PC-3 (cell line): Measurements from ENCODE around the gene HSPB1.

Experiments used
- EZH2 ChIP-seq: fragments of 300-600 bp; sonication (generic); IDR thresholded peaks from one replicate; pipeline ENCODE4 v1.6.1; 2017; ENCODE audit warnings: antibody characterized with exemption, mild to moderate bottlenecking, low read length; ENCODE audit not compliant: unreplicated experiment
- EZH2phosphoT487 ChIP-seq: fragments of 300-600 bp; sonication (generic); IDR thresholded peaks from 2 replicates; pipeline ENCODE4 v1.6.1; 2018; ENCODE audit warnings: mild to moderate bottlenecking, antibody characterized with exemption, low read length, borderline replicate concordance
- TF ChIP-seq, protein P1 (sequence below): fragments of 300-600 bp; sonication (generic); conservative IDR thresholded peaks from 2 replicates; pipeline ENCODE4 v1.5.1; 2017; ENCODE audit warnings: antibody characterized with exemption, low read depth, mild to moderate bottlenecking, low read length

DNA sequence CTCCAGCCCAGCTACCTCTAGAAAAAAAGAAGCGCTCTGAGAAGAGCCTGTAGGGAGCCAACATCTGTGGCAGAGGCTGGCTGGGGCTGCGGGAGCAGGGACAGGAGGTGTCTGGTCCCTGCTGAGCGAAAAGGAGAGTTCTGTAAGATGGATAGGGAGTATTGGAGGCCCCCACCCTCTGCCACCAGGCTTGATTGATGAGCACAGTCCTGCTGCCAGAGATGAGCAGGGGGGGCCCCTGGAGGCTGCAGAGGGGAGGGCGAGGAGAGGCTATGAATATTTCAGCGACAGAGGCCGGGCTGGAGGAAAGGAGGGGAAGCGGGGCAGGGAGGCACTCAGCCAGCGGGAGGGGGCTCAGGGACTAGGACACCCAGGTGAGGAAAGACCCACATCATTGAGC is 44.5 kb upstream of the HSPB1 start:
- TF ChIP-seq, protein P1, sequence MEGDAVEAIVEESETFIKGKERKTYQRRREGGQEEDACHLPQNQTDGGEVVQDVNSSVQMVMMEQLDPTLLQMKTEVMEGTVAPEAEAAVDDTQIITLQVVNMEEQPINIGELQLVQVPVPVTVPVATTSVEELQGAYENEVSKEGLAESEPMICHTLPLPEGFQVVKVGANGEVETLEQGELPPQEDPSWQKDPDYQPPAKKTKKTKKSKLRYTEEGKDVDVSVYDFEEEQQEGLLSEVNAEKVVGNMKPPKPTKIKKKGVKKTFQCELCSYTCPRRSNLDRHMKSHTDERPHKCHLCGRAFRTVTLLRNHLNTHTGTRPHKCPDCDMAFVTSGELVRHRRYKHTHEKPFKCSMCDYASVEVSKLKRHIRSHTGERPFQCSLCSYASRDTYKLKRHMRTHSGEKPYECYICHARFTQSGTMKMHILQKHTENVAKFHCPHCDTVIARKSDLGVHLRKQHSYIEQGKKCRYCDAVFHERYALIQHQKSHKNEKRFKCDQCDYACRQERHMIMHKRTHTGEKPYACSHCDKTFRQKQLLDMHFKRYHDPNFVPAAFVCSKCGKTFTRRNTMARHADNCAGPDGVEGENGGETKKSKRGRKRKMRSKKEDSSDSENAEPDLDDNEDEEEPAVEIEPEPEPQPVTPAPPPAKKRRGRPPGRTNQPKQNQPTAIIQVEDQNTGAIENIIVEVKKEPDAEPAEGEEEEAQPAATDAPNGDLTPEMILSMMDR, result peak; percentile 22; the same call in 1 of the 2 replicates
- no peak for TF ChIP-seq EZH2phosphoT487
- TF ChIP-seq EZH2, result no peak
